ENCODE measurements around the gene FOXP4.

Gene FOXP4

DNA sequence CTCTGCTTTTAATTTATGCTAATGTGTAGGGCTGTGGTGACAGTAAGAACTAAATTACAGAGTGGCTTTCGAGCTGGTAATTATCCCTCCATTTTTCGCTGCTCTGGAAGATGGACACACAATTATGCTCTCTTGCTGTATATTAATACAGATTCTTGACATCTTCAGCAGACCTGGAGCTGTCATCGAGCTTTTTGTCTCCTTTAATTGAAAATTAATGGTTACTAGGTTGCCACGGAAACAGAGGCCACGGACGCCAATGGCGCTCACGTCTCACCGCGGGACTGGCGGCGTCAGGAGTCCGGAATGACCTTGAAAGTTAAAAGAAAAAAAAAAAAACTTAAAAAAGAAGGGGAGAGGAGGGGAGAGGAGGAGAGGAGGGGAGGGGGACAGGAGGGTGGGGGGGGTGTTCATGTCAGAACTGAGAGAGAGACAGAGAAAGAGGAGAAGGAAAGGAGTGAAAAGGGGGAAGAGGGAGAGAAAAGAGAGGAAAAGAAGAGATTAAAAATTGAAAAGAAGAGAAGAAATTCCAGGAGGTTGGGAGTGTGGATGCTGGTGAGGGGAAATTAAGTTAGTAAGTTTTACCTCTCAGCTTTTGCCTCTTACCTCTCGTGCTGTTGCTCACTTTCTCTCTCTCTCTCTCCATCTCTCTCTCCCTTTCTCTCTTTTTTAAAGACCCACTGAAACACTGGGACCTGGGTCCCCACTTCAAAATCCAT, 22.1 kb upstream of the FOXP4 start:
- no peak for DNase-seq

DNA sequence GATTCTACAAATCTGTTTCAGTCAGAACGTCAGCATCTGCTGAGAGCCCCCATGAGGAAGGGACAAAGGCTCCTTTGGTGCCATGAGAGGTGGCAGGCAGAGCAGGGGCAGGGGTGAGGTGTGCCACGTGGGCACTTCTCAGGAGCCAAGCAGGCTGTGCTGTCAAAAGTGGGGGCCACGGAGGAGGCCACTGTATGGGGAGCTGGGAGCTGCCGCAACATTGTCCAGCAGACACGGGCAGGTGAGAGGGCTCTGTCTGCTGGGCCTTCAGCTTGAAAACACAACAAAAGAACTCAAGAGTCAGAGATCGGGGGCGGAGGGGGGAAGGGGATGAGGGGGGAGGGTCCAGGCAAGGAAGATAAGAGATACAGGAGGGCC, 21.6 kb upstream of the FOXP4 start:
- DNase-seq = no peak

DNA sequence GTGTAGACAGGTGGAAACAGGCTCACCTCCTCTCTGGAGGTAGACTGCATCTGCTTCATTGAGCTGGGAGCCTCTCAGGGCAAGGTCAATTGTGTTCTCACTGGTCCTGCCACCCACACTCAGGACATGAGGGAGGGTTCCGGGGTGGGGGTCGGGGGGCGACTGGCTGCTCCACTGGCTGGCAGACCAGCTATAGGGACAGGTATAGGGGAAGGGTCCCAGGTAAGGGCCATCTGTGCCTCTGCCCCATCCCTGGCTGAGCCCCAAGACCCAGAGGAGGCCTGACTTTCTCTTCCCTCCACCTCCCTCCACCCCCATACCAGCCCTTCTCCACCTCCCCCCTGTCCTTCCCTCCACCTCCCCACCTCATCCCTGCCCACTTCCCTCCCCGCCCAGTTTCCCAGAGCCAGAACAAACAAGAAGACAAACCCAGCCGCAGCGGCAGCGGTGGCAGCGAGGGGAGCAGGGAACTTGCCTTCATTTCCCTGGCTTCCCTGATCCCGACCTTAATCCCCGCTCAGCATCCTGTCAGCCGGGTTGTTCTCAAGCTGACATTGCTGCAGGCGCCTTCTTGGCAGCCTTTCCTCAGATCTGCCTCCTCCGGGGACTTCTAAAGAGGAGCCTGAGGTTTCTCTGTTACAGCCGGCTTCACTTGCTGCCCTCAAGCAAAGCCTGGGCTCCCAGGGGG, 18.3 kb upstream of the FOXP4 start:
- DNase-seq = no peak

DNA sequence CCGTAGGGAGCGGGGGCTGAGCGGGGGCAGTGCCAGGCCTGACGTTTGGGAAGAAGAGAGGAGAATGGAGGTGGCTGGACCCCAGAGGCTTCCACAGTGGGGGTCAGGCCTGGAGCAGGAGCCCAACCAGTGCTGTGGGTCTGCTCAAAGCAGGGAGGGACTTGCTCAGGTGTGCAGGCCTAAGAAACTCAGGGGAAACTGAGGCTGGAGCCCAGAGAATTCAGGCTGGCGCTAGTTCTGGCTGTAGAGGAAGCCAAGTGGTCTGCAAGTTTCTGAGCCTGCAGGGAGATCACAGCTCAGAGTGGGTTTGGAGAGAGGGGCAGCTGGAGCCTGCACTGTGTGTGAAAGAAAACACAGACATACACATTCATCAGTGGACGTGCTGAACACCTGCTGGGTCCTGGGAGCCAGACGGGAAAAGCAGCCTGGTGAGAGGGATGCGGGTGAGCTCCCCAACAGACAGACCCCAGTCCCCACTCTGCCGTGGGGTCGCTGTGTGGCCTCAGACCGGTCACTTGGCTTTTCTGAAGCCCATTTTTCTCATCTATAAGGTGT, 17.7 kb upstream of the FOXP4 start:
- DNase-seq = no peak

DNA sequence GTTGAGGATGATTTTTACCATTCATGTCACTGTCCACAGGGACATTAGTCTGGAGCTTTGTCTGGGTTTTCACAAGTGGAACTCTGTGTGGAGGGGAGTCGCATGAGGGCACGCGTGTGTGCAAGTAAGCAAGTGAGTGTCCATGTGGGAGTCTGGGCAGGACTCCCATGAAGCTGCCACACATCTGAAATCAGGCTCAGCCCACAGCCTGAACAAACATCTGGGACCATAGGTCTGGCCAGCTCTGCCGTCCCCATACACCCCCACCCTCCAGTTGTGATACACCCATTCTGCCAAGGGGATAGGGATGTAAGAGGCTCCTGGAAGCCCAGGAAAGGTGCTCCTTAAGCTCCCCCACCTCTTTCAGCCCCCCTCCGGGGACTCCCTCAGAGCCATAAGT, 17.1 kb upstream of the FOXP4 start:
- DNase-seq = no peak

DNA sequence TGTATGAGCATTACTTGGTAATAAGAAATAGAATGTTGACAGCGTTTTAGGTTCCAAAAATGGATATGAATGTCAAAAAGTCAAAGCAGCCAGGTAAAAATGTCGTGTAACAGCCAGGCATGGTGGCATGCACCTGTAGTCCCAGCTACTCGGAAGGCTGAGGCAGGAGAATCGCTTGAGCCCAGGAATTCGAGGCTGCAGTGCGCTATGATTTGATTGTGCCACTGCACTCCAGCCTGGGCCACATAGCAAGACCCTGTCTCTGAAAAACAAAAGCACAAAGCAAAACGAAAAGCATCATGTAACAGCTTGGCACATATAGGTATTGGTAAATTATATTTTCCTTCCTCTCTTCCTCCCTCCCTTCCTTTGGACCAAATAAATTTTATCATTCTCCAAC, 16.2 kb upstream of the FOXP4 start:
- no peak for DNase-seq

DNA sequence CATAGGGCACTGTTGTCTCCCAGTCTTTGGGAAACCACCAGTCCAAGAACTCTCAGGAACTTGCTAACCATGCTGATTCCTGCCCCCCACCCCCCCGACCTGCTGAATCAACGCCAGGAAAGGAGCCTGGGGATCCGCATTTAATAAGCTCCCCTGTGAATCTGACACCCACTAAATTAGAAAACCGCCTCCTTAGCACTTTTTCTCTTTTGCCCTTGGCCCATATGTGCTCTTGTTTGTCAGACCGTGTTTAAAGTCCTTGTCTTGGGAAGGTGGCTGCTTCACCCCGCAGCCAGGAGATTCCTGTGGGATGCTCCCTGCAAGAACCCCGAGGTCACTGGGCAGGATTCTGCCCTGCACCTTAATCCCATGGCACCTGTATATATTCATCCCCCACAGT, 15.7 kb upstream of the FOXP4 start:
- DNase-seq = no peak

DNA sequence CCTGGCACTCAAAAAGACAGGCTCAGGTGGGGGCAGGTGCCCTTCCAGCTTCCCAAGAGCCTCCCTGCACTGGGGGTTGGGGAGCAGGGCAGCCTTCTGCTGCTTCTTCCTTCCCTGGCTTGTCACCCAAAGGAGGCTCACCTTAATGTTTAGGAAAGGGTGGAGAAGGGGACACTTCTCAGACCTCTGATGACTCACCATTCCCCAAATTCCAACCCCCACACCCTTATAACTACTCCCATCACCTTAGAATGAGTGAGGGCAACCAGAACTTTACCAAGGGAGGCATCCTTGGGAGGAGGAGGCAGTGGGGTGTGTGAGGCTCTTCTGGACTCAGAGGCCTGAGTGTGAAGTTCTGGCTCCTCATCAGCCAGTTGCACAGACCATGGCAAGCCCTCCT, 15.2 kb upstream of the FOXP4 start:
- no peak for DNase-seq

DNA sequence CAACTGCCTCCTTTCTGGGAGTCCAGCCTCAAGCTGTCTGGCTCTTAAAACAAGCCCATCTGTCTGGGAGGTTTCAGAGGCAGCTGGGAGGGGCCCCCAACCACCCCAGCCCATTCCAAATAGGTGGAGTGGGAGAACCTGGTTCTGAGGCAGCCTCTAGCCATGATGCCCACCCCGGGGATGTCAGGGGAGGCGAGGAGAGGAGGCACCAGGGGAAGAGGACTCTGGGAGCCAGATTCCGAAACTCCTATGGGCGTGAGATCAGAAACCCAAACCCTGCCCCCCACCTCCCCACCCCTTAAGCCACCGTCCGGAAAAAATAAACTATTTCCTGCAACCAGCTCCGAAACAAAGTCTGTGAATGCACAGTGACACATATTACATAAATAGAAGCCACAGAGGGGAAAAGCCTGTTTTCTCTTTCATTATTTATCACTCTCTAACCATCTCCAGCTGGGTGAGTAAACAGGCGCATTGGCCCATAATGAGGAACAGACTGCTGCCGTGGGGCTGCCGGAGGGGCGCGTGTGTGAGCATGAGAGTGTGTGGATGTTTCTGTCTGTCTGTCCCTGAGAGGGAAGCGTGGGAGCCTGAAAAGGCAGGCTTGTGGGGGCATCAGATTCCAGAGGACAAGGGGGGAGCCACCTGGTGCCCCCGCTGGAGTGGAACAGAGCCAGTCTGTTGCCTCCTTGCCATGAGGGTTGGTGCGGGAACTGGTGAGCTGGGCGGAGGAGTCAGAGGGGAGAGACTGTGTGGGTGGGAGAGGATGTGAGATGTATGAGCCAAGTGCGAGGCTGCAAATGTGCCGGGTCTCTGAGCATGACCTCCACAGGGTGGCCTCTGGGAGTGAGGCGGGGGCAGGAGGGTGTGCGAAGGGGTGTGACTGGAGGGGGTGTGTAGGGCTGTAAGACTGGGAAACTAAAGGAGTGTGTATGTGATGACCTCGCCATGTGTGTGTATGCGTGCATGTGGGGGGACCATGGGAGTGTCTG, 14.3 kb upstream of the FOXP4 start:
- peak; percentile 61 for DNase-seq

DNA sequence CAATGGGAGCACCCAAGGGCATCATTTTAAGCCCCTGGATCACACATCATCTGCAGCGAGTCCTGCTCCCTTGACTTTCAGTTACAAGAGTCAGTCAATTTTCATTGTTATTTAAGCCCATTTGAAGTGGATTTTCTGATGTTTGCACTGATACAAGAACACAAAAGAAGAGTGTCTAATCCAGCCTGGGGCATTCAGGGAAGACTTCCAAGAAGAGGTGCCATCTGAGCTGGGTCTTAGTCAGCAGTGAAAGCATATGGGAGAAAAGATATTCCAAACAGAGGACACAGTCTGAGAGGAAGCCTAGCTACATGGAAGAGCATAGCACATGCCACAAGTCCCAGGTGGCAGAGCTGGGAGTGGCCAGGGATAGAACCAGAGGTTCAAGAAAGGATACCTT, 10.4 kb upstream of the FOXP4 start:
- no peak for DNase-seq

DNA sequence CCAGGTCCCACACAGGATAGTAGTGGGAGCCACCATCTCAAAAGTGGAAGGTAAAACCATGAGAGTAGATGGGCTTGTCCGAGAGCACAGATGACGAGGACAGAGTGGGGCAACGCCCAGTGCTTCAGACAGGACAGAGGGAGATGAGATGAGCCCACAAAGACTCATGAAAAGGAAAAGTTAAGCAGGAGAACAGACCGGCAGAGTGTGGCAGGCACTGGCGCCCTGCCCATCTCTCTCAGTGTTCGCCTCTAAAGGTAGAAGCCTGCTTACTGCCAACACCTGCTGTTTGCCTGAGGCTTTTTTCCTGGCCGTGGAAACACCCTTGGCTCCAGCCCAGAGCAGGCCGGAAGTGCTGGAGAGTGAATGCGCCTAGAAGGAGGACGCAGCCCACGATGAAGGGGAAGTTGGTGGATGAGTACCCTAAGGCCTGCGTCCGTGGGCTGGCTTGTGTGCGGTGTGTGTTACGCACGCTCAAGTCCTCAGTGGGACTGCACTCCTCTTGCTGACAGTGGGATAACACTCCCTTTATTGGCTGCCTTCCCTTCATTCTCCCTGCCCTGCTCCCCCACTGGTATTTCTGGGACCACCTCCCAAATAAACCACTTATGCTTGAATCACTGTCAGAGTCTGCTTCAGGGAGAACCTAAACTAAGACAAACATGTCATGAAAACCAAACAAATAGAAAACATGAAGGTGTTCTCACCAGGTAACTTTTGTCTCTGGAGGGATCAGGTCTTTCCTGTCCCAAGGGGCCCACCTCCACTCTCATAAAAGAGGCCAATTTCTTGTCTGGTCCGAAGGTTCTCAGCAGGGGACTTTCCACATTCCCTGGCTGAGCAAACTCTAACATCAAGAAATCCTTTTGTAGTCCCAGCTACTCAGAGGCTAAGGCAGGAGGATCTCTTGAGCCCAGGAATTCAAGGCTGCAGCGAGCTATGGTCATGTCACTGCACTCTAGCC, 9.1 kb upstream of the FOXP4 start:
- DNase-seq = peak; percentile 42

DNA sequence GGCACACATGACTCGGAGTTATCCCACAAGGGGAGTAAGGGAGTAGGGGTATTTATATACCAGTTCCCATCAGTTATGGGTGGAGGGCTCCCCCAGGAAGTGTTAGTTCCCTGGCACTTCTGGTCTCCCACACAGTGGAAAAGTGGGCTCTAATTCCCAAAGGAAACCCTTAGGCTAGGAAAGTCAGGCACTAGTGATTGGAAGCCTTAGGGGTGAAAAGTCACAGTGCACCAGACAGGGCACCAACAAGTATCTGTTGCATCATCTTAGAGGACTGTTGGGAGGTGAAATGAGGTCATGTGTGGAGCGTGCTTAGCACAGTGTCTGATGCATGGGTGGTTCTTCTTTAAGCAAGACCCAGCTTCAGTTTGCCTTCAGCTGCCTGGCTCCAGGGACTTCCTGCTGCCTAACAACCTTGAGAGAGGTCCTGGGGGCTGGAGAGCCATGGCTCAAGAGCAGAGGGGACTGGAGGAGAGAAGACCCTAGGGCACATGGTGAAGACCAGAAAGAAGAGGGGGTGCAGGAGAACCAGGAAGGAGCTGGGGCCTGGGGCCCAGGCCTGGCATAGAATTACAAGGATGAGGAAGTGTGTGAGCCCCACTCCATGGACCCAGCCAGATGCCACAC, 7.5 kb upstream of the FOXP4 start:
- peak; percentile 43 for DNase-seq

DNA sequence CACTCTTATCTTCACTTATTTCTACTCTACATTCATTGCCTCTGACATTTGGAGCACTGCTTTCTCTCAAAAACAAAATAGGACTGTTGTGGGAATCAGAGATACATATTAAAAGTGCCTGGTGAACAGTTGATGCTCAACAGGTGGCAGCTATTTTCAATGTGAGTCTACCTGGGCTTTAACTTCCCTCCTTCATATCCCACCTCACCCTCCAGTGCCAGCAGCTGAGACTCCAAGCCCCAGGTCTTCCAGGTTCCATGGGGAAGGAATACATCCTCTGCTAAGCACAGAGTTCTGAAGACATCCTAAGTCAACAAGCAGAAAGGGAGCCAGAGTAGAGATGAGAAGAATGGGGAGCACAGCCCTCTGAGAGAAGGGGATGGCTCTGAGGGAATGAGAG, 7.0 kb upstream of the FOXP4 start:
- no peak for DNase-seq

DNA sequence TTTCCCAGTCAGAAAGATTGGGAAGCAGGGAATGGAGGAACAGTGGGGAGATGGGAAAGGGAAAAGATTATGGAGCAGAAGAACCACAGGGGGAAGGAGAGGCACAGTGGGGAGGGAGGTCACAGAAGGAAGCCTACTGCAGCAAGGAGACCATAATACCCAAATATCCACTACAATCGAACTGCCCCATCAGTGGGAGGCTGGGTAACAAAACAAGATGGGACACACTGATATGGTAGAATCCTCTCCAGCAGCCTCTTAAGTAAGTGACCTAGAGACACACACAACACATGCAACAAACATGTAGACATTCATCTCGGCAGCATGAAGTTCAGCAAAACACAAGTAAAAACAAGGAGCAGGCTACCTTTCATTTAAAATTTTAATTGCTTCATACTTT, 4.8 kb upstream of the FOXP4 start:
- no peak for DNase-seq

DNA sequence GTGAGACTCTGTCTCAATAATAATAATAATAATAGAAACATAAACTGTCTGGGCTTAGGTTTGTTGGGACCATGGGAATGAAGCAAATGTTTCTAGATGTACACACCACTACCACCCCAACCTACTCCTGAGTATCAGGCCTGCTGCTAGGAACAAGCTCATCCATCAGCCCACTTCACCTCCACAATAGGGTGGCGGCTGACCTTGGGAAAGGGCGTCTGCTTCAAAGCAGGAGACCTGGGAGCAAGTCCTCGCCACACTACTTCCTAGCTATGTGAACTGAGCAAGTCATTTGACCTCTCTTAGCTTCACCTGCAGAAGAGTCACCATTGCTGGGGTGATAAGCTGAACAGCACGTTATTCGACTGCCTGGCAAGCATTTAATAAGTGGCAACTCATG, 3.1 kb upstream of the FOXP4 start:
- no peak for DNase-seq

DNA sequence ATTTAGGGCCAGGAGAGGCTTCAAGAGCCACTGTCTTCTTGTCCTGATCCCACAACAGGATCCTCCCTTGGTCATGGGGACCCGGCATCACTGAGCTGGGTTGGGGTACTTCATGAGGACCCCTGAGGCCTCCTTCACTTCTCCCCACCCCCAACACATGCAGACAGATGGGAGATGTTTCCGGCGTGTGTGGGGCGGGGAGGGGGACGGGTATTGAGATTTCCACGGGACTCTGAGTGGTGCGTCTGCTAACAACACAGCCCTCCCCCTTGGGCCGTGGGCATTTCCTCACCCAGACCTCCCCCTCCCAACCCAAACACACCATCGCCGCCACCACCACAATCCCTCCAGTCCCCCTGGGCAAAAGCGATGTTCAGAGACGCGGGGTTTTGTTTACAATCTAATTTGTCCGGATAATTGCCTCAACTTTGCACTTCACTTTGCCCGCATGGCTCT, 906 bp upstream of the FOXP4 start:
- DNase-seq = no peak

DNA sequence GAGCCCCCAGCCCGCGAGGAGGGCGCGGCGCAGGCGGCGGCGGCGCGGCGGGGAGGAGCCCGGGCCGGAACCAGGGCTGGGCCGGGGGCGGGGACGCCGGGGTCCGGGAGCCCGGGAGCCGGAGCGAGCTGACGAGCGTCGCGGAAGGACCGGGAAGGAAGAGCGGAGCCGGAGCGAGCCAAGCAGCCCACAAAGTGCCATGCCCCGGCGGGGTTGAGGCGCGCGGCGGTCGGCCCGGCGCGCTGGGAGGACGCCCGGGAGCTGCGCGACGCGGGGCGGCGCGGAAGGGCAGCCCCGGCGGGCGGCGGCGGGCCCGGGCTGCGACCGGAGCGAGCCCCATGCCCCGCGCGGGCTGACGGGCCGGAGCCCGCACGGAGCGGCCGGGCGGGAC, 289 bp downstream of the FOXP4 start:
- peak; percentile 72 for DNase-seq

DNA sequence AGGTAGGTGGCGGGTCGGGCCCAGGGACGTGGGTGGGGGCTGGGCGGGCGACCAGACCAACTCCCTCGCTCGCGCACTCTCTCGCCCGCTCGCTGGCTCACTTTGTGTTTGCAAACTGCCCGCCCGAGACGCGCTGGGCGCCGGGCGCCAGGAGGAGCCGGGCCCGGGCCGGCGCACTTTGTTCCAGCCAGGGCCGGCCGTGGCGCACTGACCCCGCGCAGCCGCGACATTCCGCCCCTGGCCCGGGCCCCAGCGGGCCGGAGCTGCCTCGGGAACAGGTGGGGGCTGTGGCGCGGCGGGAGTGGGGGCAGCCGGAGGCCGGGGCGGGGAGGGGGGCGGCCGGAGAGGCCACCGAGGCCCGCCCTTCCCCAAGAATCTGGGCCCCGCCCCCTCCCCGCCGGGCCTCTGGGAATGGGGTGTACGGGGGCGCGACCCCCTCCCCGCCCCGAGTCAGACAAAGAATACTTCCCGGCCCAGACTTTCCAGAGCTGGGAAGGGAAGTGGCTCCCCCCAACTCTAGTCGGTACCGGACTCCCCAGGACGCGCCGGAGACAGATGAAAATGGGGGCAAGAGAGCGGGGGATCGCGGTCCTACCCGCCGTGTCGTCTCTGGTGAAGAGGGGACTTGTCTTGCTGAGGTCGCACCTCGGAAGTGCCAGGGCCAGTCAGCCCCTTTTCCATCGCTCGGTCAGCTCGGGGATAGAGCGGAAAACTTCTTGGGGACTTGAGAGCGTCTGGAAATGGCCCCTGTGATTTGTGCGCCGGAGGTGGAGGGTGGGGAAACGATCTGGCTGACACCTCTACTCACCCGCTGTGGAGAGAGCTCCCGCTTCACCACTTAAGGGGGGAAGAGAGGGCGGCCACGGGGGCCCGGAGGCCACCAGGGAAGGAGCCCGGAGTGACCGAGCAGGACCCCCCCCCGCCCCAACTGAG, 951 bp downstream of the FOXP4 start:
- DNase-seq = peak; percentile 73

DNA sequence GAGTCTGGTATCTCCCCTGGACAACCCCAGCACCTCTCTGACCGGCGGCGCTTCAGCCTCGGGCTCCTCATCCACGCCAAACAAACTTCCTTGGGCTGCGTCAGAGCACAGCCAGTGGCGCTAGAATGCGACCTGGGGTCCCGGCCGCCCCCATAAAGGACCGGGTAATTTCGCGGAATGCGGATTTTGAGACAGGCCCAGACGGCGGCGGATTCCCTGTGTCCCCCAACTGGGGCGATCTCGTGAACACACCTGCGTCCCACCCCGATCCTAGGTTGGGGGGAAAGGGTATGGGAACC, 1.6 kb downstream of the FOXP4 start:
- DNase-seq = no peak

DNA sequence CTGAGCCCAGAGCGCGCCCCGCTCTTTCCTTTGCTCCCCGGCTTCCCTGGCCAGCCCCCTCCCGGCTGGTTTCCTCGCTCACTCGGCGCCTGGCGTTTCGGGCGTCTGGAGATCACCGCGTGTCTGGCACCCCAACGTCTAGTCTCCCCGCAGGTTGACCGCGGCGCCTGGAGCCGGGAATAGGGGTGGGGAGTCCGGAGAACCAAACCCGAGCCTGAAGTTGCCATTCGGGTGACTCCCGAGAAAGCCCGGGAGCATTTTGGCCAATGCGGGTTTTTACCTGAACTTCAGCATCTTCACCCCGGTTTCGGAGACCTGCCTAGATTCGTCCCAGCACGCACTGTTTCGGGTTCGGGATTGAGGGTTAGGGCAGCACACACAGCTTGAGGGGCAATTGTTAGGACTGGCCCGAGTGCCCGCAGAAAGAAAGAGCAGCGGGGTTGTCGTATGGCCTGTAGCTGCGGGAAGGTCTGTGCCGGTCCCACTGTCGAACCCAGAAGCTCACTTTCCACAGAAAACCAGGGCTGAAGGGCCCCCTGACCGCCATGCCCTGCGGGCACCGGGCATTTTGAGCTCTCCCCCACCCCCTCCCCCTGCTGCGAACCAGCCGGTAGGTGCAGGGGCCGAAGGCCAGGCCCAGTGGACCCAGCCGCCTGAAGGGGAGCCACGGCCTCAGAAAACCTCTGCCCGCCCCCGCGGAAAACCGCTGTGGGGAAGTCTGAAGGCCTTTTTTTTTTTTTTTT, 2.1 kb downstream of the FOXP4 start:
- DNase-seq = peak; percentile 30

Data from hematopoietic multipotent progenitor cell treated with erythropoietin and hydrocortisone succinate and interleukin-3 and kit ligand, for 4 days (in vitro differentiated cells).